ENCODE results near the gene MYO9A.
"Not testable (repeated sequence)": the region's sequence is repeated elsewhere in the genome, so short reads cannot be mapped to it uniquely, and the experiment has no call there.

MYO9A gene

GRCh38 chr15:72092691-72093090 is 25.3 kb downstream of the MYO9A start:
- no peak for DNase-seq (ENCODE audit: low read depth)

GRCh38 chr15:72092006-72092405 is 25.9 kb downstream of the MYO9A start:
- no peak for DNase-seq (ENCODE audit: low read depth)

GRCh38 chr15:72086920-72087648 is 30.9 kb downstream of the MYO9A start:
- DNase-seq (ENCODE audit: low read depth) = no peak

- DNase-seq (ENCODE audit: low read depth) = no peak
Observed at GRCh38 chr15:72086010-72086697, 31.8 kb downstream of the MYO9A start.

GRCh38 chr15:72082176-72082575 is 35.8 kb downstream of the MYO9A start:
- DNase-seq (ENCODE audit: low read depth) = no peak

GRCh38 chr15:72078887-72079286 is 39.1 kb downstream of the MYO9A start:
- no peak for DNase-seq (ENCODE audit: low read depth)

- no peak for DNase-seq (ENCODE audit: low read depth)
Observed at GRCh38 chr15:72077950-72078349, 40.0 kb downstream of the MYO9A start.

- no peak for DNase-seq (ENCODE audit: low read depth)
Observed at GRCh38 chr15:72074335-72075060, 43.5 kb downstream of the MYO9A start.

GRCh38 chr15:72071448-72071825 is 46.5 kb downstream of the MYO9A start:
- not testable (repeated sequence) for DNase-seq (ENCODE audit: low read depth)

GRCh38 chr15:72070817-72071447 is 47.0 kb downstream of the MYO9A start:
- no peak for DNase-seq (ENCODE audit: low read depth)

- DNase-seq (ENCODE audit: low read depth) = no peak
Observed at GRCh38 chr15:72068856-72069255, 49.1 kb downstream of the MYO9A start.

- DNase-seq (ENCODE audit: low read depth) = no peak
Observed at GRCh38 chr15:72065801-72066200, 52.1 kb downstream of the MYO9A start.

GRCh38 chr15:72063186-72063585 is 54.8 kb downstream of the MYO9A start:
- DNase-seq (ENCODE audit: low read depth) = no peak

- DNase-seq (ENCODE audit: low read depth) = no peak
Observed at GRCh38 chr15:72062319-72062718, 55.6 kb downstream of the MYO9A start.

GRCh38 chr15:72060687-72061250 is 57.2 kb downstream of the MYO9A start:
- no peak for DNase-seq (ENCODE audit: low read depth)

- no peak for DNase-seq (ENCODE audit: low read depth)
Observed at GRCh38 chr15:72058585-72058984, 59.4 kb downstream of the MYO9A start.

GRCh38 chr15:72057548-72058091 is 60.3 kb downstream of the MYO9A start:
- no peak for DNase-seq (ENCODE audit: low read depth)

- not testable (repeated sequence) for DNase-seq (ENCODE audit: low read depth)
Observed at GRCh38 chr15:72056217-72056616, 61.7 kb downstream of the MYO9A start.

- not testable (repeated sequence) for DNase-seq (ENCODE audit: low read depth)
Observed at GRCh38 chr15:72053297-72053696, 64.7 kb downstream of the MYO9A start.

- no peak for DNase-seq (ENCODE audit: low read depth)
Observed at GRCh38 chr15:72050700-72051099, 67.2 kb downstream of the MYO9A start.

- no peak for DNase-seq (ENCODE audit: low read depth)
Observed at GRCh38 chr15:72047020-72047419, 70.9 kb downstream of the MYO9A start.

- no peak for DNase-seq (ENCODE audit: low read depth)
Observed at GRCh38 chr15:72044956-72045355, 73.0 kb downstream of the MYO9A start.
